Kidney (tissue), 14 donors: ENCODE data around the gene FAM171A1. TPM values are rescaled to one million over a fixed set of nuclear protein-coding genes. Genes with fewer than 3 reads are reported as not detected.

Source experiments
- DNase-seq, 5 donors: peaks; one replicate each; pipeline ENCODE4 v3.0.0-alpha.2; 2013 to 2020
- FAIRE-seq: peaks from 2 replicates; lab custom pipeline; 2012; peaks lifted over from hg19 to GRCh38; lab: Jason Lieb, UNC
- H3K27ac ChIP-seq, 2 donors: one replicate each; pipeline ENCODE4 v1.7.0; 2013; ENCODE audit warnings: low read depth in 2 of 2, low read length in 2 of 2, inconsistent platforms in 1 of 2
- H3K27me3 ChIP-seq: one replicate; pipeline ENCODE4 v1.7.1; 2013; ENCODE audit warnings: low read length, inconsistent platforms; ENCODE audit not compliant: control insufficient read depth, insufficient read depth
- H3K36me3 ChIP-seq, 3 donors: one replicate each; pipeline versions ENCODE4 v1.7.0 to v1.7.1; 2013; ENCODE audit warnings: low read length in 3 of 3, control low read depth in 1 of 3, inconsistent platforms in 1 of 3; ENCODE audit not compliant: insufficient read depth in 3 of 3, control insufficient read depth in 2 of 3
- H3K4me1 ChIP-seq, 3 donors: one replicate each; pipeline versions ENCODE4 v1.7.0 to v1.7.1; 2013; ENCODE audit warnings: low read length in 3 of 3, inconsistent platforms in 1 of 3, low read depth in 1 of 3; ENCODE audit not compliant: control insufficient read depth in 2 of 3, insufficient read depth in 2 of 3
- H3K4me3 ChIP-seq, 3 donors: one replicate each; pipeline versions ENCODE4 v1.7.0 to v1.8.1; 2013; ENCODE audit warnings: low read length in 3 of 3, control low read depth in 1 of 3, inconsistent platforms in 1 of 3
- H3K9ac ChIP-seq, 3 donors: one replicate each; pipeline versions ENCODE4 v1.7.0 to v1.7.1; 2013; ENCODE audit warnings: low read length in 3 of 3, control low read depth in 1 of 3, inconsistent platforms in 1 of 3
- H3K9me3 ChIP-seq, 3 donors: one replicate each; pipeline versions ENCODE4 v1.7.0 to v1.7.1; 2013; ENCODE audit warnings: low read length in 3 of 3, control low read depth in 1 of 3, inconsistent platforms in 1 of 3; ENCODE audit not compliant: control insufficient read depth in 2 of 3, insufficient read depth in 1 of 3
- CTCF ChIP-seq: IDR thresholded peaks from 3 replicates; pipeline ENCODE4 v1.5.1; 2012; ENCODE audit warnings: mild to moderate bottlenecking, moderate library complexity, borderline replicate concordance; ENCODE audit not compliant: insufficient read depth; ENCODE audit errors: extremely low read depth
- intact Hi-C: fragments of 100-400 bp; cut with DNase I; formaldehyde crosslinking; loops from one replicate; pipeline ENCODE4 v1.11.1; 2022
- polyA plus RNA-seq: library from polyadenylated mRNA; stranded (reverse); fragments of 350-450 nt; fragmentation: Illumina TruSeq; extraction: RNeasy Lipid Tissue Mini Kit (QIAGEN cat#74804); gene quantifications from one replicate; pipeline ENCODE4 v1.2.3, GENCODE V29; 2014; ENCODE audit warnings: low read depth, low replicate concordance; ENCODE audit not compliant: insufficient read depth
- total RNA-seq: library from RNA; stranded (reverse); fragmentation: NEBNext Ultra II Directional; extraction: Animal tissue kit (Norgen Biotek cat#: 25700); gene quantifications from one replicate; pipeline ENCODE4 v1.2.1, GENCODE V29; 2021
- donor health status: control.
- donor health status: control.
- donor health status: control.
- donor health status: control.
- donor health status: control.
- donor health status: DM: yes; HTN: yes; CAD: no.
- donor health status: Normal renal cell carcinoma (clear cell type).

Gene FAM171A1
- total and polyA plus RNA-seq, 2 donors from 2014 or later = 30.4 to 53.0 TPM

- H3K4me3 ChIP-seq = no peak overlapping the region
- no peak overlapping the region for H3K9ac ChIP-seq
- no peak for TF ChIP-seq CTCF
- H3K27ac ChIP-seq = no peak overlapping the region
- DNase-seq (no peak), FAIRE-seq (no peak)
- H3K4me1 ChIP-seq = no peaks in the 10 kb centered on the region
- no peaks in the 10 kb centered on the region for H3K9me3 ChIP-seq
- H3K27me3 ChIP-seq = no peaks in the 10 kb centered on the region
- H3K36me3 ChIP-seq = no peaks in the 10 kb centered on the region
- intact Hi-C loops = no loop called here
Measured at GRCh38 chr10:15182540-15183207, 188.4 kb downstream of the FAM171A1 start.

GRCh38 chr10:15181576-15182156, 189.4 kb downstream of the FAM171A1 start:
- H3K4me3 ChIP-seq = no peak overlapping the region
- H3K9me3 ChIP-seq = no peaks in the 10 kb centered on the region
- no peaks in the 10 kb centered on the region for H3K27me3 ChIP-seq
- TF ChIP-seq CTCF = no peak
- FAIRE-seq (no peak), DNase-seq (no peak)
- no peaks in the 10 kb centered on the region for H3K36me3 ChIP-seq
- no peaks in the 10 kb centered on the region for H3K4me1 ChIP-seq
- intact Hi-C loops = no loop called here
- H3K9ac ChIP-seq = no peak overlapping the region
- H3K27ac ChIP-seq = no peak overlapping the region

GRCh38 chr10:15180736-15181135, 190.4 kb downstream of the FAM171A1 start:
- Histone ChIP-seq H3K27me3 (no peaks in the 10 kb centered on the region), H3K4me1 (no peaks in the 10 kb centered on the region), H3K9ac (no peak overlapping the region), H3K4me3 (no peak overlapping the region), H3K36me3 (no peaks in the 10 kb centered on the region), H3K27ac (no peak overlapping the region), H3K9me3 (no peaks in the 10 kb centered on the region)
- no peak for TF ChIP-seq CTCF
- intact Hi-C loops = no loop called here
- DNase-seq = no peak
- no peak for FAIRE-seq

GRCh38 chr10:15176269-15176668, 194.8 kb downstream of the FAM171A1 start:
- no peak overlapping the region for H3K9ac ChIP-seq
- H3K36me3 ChIP-seq = no peaks in the 10 kb centered on the region
- DNase-seq = no peak
- no peak overlapping the region for H3K27ac ChIP-seq
- H3K9me3 ChIP-seq = no peaks in the 10 kb centered on the region
- intact Hi-C loops = no loop called here
- H3K4me1 ChIP-seq = no peaks in the 10 kb centered on the region
- H3K4me3 ChIP-seq = no peak overlapping the region
- FAIRE-seq = no peak
- H3K27me3 ChIP-seq = no peaks in the 10 kb centered on the region
- no peak for TF ChIP-seq CTCF
